ENCODE results near the gene ZCCHC7.

DNA sequence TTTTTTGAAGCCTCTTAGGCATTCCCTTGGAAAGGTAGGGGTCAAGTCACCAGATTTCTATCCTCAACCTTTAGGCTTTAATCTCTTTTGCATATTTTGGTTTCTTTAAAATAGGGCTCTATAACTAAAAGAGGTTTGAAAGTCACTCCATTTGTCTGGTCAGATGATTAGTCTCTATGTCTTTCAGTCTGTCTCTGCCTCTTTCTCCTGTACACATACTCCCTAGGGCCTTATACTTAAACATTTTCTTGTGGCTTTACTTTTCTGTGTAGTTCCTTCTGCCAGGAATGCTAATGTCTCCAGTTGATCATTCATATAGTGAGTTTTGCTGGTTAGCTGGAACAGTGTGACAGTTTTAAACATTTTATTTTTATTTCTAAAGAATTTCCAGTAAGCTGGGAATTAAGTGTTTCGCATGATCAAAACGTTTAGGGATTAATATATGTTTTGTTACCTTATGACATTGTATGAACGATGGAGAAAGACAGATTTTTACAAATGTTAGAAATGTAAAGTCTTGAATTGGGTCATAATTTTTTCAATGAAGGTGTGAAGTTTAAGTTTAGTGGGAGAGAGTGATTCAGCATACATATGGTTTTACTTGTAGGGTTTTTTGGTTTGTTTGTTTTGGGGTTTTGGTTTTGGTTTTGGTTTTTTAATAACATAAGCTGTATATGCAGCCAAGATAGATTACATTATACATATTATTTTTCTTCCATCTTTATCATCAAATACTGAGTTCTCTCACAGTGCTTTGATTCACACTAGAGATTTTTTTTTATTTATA lies 90.6 kb downstream of the ZCCHC7 start:
- TF ChIP-seq EZH2phosphoT487 (IDR thresholded peaks at IDR 0.05; ENCODE audit: low read depth) = no peak
- TF ChIP-seq, protein P1, sequence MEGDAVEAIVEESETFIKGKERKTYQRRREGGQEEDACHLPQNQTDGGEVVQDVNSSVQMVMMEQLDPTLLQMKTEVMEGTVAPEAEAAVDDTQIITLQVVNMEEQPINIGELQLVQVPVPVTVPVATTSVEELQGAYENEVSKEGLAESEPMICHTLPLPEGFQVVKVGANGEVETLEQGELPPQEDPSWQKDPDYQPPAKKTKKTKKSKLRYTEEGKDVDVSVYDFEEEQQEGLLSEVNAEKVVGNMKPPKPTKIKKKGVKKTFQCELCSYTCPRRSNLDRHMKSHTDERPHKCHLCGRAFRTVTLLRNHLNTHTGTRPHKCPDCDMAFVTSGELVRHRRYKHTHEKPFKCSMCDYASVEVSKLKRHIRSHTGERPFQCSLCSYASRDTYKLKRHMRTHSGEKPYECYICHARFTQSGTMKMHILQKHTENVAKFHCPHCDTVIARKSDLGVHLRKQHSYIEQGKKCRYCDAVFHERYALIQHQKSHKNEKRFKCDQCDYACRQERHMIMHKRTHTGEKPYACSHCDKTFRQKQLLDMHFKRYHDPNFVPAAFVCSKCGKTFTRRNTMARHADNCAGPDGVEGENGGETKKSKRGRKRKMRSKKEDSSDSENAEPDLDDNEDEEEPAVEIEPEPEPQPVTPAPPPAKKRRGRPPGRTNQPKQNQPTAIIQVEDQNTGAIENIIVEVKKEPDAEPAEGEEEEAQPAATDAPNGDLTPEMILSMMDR (IDR thresholded peaks at IDR 0.05; ENCODE audit: low read depth, low read length) = no peak

Data from OCI-LY3 (cell line).